ENCODE data around the gene NPSR1.
"Not testable (repeated sequence)": the region's sequence is repeated elsewhere in the genome, so short reads cannot be mapped to it uniquely, and the experiment has no call there.

The NPSR1 gene

GRCh38 chr7:34657632-34658268 lies at the start of gene NPSR1:
Gene NPSR1, plus strand, starts transcription at chr7:34658218. Its CDS starts 195 bp downstream, at chr7:34658413.
- DNase-seq (ENCODE audit: extremely low read depth in 1 of 2, low read depth in 1 of 2): no peak

GRCh38 chr7:34612661-34613060 lies 45.4 kb upstream of the NPSR1 start:
- DNase-seq (ENCODE audit: extremely low read depth in 1 of 2, low read depth in 1 of 2): no peak

DNA sequence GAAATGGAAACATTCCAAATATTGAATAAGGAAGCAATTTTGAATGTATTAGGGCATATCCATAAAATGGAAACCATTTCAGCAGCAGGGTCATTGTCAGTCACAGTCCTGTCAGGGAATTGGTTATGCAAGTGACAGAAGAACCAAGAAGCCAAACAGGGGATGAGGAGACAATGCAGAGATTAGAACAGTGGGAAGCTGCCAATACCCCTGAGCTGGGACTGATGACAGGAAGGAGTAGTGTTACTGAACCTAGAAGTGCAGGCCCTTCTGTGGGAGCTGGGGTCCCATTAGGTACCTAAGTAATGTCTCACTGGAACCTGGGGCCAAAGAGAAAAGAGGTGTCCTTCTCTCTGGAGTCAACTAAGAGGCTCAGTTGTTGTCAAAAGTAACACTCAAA lies 37.6 kb upstream of the NPSR1 start:
- no peak for DNase-seq (ENCODE audit: extremely low read depth in 1 of 2, low read depth in 1 of 2)

- no peak for DNase-seq (ENCODE audit: extremely low read depth in 1 of 2, low read depth in 1 of 2)
Measured at GRCh38 chr7:34622182-34622581, 35.8 kb upstream of the NPSR1 start.

DNA sequence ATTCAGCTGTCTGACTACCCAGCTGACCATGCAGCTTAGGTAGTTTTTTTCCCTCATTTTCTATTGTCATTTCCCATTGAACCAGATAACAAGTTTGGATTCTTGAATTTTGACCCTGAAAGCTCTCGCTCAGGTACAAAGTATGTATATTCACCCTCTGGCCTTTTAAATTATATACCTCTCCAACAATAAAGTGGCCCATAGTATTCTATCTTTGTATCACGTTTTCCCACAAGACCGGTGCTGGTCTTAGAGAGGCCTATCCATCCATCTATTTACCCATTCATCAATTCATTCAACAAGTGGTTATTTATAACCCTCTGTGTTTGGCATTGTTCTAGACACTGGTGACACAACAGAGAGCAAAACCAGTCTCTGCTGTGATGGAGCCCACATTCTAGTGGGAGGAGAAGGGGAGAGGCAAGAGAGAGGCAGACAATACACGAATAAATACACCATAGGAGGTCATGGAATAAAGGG lies 35.2 kb upstream of the NPSR1 start:
- DNase-seq (ENCODE audit: extremely low read depth in 1 of 2, low read depth in 1 of 2): no peak

DNA sequence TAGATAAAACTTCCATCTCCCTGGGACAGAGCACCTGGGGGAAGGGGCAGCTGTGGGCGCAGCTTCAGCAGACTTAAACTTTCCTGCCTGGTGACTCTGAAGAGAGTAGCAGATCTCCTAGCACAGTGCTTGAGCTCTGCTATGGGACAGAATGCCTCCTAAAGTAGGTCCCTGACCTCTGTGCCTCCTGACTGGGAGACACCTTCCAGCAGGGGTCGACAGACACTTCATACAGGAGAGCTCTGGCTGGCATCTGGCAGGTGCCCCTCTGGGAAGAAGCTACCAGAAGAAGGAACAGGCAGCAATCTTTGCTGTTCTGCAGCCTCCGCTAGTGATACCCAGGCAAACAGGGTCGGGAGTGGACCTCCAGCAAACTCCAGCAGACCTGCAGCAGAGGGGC lies 29.4 kb upstream of the NPSR1 start:
- not testable (repeated sequence) for DNase-seq (ENCODE audit: extremely low read depth in 1 of 2, low read depth in 1 of 2)

GRCh38 chr7:34652809-34653208 lies 5.2 kb upstream of the NPSR1 start:
- DNase-seq (ENCODE audit: extremely low read depth in 1 of 2, low read depth in 1 of 2): no peak

GRCh38 chr7:34653787-34654186 lies 4.2 kb upstream of the NPSR1 start:
- DNase-seq (ENCODE audit: extremely low read depth in 1 of 2, low read depth in 1 of 2): no peak

DNA sequence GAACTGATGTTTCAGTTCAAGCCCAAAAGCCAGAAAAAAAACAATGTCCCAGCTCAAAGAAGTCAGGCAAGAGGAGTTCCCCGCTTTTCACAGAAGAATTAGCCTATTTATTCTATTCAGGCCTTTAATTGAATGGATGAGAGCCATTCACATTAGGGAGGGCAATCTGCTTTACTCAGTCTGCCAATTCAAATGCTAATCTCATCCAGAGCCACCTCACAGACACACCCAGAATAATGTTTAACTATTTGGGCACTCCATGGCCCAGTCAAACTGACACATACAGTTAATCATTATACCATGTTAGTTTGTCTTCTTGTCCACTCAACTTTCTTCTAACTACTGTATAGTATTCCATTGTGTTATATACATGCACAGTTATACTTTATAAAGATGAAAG lies 2.6 kb upstream of the NPSR1 start:
- DNase-seq (ENCODE audit: extremely low read depth in 1 of 2, low read depth in 1 of 2): no peak

GRCh38 chr7:34656041-34656440 lies 2.0 kb upstream of the NPSR1 start:
- no peak for DNase-seq (ENCODE audit: extremely low read depth in 1 of 2, low read depth in 1 of 2)

GRCh38 chr7:34659472-34660075 lies 1.6 kb downstream of the NPSR1 start:
- no peak for DNase-seq (ENCODE audit: extremely low read depth in 1 of 2, low read depth in 1 of 2)

DNA sequence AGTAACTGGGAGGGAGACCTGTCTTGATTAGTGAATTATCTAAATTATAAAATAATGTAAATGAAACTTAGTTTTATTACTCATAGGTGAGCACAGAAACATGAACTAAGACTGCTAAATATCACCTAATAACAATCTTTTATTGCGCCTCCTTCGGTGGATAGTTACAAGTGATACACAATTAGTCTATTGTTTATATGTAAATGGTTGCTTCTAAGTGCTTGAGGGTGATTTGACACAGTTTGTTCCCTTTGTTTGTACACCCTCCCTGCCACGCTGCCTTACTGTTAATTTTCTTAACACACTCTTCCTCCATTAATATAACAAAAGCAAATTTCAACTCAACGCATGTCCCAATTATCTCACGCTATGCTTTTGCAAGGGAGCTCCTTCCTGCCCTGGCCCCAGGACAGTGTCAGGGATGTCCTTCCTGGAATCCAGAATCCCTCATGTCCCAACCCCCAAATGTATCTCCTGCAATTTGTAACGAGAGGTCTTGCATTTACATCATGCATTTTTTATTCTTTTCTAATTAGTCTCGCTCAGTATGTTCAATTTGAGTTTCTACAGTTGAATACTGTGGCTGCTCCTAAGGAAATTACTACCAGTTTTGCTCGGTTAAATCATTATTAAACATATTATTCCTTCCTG lies 4.2 kb downstream of the NPSR1 start:
- no peak for DNase-seq (ENCODE audit: extremely low read depth in 1 of 2, low read depth in 1 of 2)

DNA sequence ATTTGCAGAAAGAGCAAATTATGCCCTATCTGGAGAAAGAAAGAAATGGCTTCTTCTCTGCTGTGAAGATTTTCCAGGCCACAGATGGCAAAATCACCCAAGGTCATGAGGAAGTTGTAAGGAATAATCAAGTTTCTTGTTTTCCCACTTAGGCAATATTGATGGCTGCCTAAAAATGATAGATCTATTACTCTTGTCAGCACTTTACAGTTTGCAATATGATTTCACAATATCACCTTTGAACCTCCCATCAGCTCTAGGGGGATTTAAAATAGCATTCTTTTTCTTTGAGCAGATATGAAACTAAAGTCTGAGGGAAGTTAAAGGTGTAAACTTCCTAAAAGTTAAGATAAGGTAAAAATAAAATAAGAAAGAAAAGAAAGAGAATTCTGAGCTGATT lies 6.7 kb downstream of the NPSR1 start:
- DNase-seq (ENCODE audit: extremely low read depth in 1 of 2, low read depth in 1 of 2): no peak

GRCh38 chr7:34672430-34672829 lies 14.4 kb downstream of the NPSR1 start:
- no peak for DNase-seq (ENCODE audit: extremely low read depth in 1 of 2, low read depth in 1 of 2)

- no peak for DNase-seq (ENCODE audit: extremely low read depth in 1 of 2, low read depth in 1 of 2)
Measured at GRCh38 chr7:34673066-34673465, 15.0 kb downstream of the NPSR1 start.

DNA sequence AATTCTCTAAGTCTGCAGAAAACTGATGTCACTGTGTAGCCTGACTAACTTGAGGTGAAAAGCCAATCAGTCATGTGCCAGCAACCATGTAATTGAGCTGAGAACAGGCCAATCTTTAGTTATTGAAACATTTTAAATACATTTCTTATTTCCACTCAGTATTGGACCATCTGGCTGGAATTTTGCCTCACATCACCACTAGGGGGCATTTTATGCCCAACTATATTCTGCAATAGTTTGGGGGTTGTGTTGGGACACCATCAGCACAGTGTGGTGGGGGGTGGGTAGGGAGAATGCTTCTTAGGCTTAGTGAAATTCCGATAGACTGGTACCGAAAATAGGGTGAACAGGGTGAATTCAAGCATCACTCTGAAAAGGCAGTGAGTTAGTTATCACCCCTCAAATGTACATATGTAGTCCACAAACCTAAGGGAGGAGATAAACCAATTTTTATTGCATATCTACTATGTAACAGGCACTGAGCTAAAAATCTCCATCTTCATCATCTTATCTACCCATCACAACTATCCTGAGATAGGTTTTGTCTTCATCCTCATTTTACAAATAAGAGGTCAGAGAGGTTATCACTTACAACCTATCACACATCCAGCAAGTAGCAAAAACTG lies 17.8 kb downstream of the NPSR1 start:
- no peak for DNase-seq (ENCODE audit: extremely low read depth in 1 of 2, low read depth in 1 of 2)

DNA sequence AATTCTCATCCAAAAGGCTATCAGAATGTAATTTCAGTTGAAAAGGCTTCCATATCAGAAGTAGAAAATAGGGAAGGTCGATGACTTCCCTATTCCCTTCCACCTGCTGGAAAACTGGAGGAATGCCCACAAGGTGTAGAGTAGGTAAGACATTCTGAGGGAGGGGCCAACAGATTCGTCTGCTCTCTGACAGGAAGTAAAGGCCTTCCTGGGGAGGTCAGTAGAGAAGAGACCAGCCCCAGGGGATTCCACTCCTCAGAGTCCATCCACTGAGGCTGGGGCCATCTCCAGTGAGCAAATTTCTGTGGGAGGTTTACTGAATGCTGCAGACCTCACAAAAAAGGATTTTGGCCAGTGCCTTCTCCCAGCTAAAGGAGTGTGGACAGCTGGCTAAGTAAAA lies 19.5 kb downstream of the NPSR1 start:
- DNase-seq (ENCODE audit: extremely low read depth in 1 of 2, low read depth in 1 of 2): no peak

- DNase-seq (ENCODE audit: extremely low read depth in 1 of 2, low read depth in 1 of 2): no peak
Measured at GRCh38 chr7:34687529-34687928, 29.5 kb downstream of the NPSR1 start.

DNA sequence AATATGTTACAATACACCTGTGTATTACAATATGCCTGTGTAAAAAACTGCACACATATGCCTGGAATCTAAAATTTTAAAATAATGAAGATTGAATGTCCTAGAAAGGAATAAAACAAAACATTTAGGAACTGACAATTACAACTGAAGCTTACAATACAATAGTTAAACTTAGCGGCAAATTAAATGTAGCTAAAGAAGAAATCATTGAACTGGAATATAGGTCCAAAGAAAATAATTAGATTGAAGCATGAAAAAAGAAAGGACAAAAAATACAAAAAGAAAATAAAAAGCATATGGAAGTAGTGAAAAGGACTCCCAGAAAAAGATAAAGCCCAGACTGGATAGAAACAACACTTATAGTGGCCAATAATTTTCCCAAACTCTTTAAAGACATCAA lies 38.4 kb downstream of the NPSR1 start:
- DNase-seq (ENCODE audit: extremely low read depth in 1 of 2, low read depth in 1 of 2): no peak

DNA sequence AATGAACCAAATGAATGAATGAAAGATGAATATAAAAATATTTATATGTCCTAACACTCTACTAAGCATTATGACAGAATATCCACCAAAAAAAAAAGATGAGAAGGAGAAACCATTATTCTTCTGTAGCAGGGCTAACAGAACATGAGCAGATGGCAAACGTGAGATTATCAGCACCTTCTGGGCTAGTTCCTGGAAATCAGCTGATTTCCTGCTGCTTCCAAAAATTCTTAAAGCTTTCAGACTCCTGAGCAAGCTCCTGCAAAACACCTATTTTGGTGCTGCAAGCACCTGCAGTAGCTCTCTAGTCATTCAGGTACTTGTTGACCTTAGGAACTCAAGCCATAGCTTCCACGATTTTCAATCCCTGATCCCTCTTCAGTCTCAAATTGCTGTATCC lies 51.8 kb downstream of the NPSR1 start:
- no peak for DNase-seq (ENCODE audit: extremely low read depth in 1 of 2, low read depth in 1 of 2)

DNA sequence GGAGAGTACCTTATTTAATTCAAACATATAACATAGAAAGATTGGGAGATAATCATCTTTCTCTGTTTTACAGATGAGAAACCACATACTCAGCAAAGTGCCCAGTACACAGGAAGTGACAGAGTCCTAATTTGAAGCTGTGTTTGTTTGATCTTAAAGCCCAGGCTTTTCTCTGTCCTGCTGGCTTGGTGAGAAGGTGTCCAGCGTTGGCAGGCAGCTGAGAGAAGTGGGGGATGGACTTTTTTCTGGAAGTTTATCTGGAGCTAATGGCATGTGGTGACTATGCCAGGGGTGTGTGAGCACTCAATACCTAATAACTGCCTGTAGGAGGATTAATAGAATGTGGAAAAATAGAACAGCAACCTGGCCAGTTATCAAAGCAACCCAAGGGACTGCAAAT lies 60.8 kb downstream of the NPSR1 start:
- DNase-seq (ENCODE audit: extremely low read depth in 1 of 2, low read depth in 1 of 2): no peak

DNA sequence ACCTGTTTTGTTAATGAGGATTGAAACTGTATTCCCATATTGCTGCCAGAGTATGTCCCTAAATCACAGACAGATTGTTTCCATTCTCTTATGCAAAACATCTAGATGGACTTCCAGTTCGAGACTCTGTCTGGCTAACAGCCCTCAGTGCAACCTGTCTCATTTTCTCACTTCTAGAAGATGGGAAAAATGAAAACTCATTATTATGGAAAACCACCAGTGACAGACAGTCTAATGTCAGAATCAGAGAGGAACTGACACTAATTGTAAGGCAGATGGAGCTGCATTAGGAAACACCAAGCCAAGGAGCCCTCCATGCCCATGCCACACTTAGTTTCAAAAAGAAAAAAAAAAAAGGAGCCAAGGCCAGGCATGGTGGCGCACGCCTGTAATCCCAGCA lies 61.6 kb downstream of the NPSR1 start:
- no peak for DNase-seq (ENCODE audit: extremely low read depth in 1 of 2, low read depth in 1 of 2)

Data from stimulated activated CD8-positive, alpha-beta memory T cell treated with anti-CD3 and anti-CD28 coated beads, Interleukin-7, amount 100 ng/mL, for 48 hours (primary cell).